ENCODE data around the gene TNNC1.

TNNC1 gene

GRCh38 chr3:52484680-52485461 lies 31.0 kb upstream of the TNNC1 start:
- no peak for DNase-seq (ENCODE audit: low read depth)

GRCh38 chr3:52483577-52484381 lies 29.9 kb upstream of the TNNC1 start:
- peak; percentile 67 for DNase-seq (ENCODE audit: low read depth)

- DNase-seq (ENCODE audit: low read depth) = no peak
These were observed 29.2 kb upstream of the TNNC1 start for GRCh38 chr3:52483081-52483480.

GRCh38 chr3:52481819-52482521 lies 28.1 kb upstream of the TNNC1 start:
- no peak for DNase-seq (ENCODE audit: low read depth)

GRCh38 chr3:52480768-52481715 lies 27.2 kb upstream of the TNNC1 start:
- DNase-seq (ENCODE audit: low read depth) = no peak

- DNase-seq (ENCODE audit: low read depth) = no peak
These were observed 26.2 kb upstream of the TNNC1 start for GRCh38 chr3:52479877-52480575.

- no peak for DNase-seq (ENCODE audit: low read depth)
These were observed 25.4 kb upstream of the TNNC1 start for GRCh38 chr3:52479037-52479876.

GRCh38 chr3:52477796-52478095 lies 23.9 kb upstream of the TNNC1 start:
- no peak for DNase-seq (ENCODE audit: low read depth)

GRCh38 chr3:52477076-52477795 lies 23.4 kb upstream of the TNNC1 start:
- no peak for DNase-seq (ENCODE audit: low read depth)

- DNase-seq (ENCODE audit: low read depth) = no peak
These were observed 19.2 kb upstream of the TNNC1 start for GRCh38 chr3:52473026-52473425.

- no peak for DNase-seq (ENCODE audit: low read depth)
These were observed 18.6 kb upstream of the TNNC1 start for GRCh38 chr3:52472239-52473000.

- DNase-seq (ENCODE audit: low read depth) = no peak
These were observed 17.8 kb upstream of the TNNC1 start for GRCh38 chr3:52471371-52472238.

- DNase-seq (ENCODE audit: low read depth) = no peak
These were observed 17.1 kb upstream of the TNNC1 start for GRCh38 chr3:52470920-52471319.

- DNase-seq (ENCODE audit: low read depth) = no peak
These were observed 15.2 kb upstream of the TNNC1 start for GRCh38 chr3:52469001-52469400.

GRCh38 chr3:52468336-52468735 lies 14.5 kb upstream of the TNNC1 start:
- DNase-seq (ENCODE audit: low read depth) = peak; percentile 78

- DNase-seq (ENCODE audit: low read depth) = no peak
These were observed 9.6 kb upstream of the TNNC1 start for GRCh38 chr3:52463416-52463815.

GRCh38 chr3:52461874-52462273 lies 8.0 kb upstream of the TNNC1 start:
- DNase-seq (ENCODE audit: low read depth) = no peak

Data from iris pigment epithelial cell (primary cell).